ENCODE results near the gene CDR2.
"Not testable (repeated sequence)": the region's sequence is repeated elsewhere in the genome, so short reads cannot be mapped to it uniquely, and the experiment has no call there.

Gene CDR2

GRCh38 chr16:22375117-22375962 lies 921 bp upstream of the CDR2 start:
- no peak for DNase-seq

GRCh38 chr16:22373662-22374310 lies 633 bp downstream of the CDR2 start:
- no peak for DNase-seq

DNA sequence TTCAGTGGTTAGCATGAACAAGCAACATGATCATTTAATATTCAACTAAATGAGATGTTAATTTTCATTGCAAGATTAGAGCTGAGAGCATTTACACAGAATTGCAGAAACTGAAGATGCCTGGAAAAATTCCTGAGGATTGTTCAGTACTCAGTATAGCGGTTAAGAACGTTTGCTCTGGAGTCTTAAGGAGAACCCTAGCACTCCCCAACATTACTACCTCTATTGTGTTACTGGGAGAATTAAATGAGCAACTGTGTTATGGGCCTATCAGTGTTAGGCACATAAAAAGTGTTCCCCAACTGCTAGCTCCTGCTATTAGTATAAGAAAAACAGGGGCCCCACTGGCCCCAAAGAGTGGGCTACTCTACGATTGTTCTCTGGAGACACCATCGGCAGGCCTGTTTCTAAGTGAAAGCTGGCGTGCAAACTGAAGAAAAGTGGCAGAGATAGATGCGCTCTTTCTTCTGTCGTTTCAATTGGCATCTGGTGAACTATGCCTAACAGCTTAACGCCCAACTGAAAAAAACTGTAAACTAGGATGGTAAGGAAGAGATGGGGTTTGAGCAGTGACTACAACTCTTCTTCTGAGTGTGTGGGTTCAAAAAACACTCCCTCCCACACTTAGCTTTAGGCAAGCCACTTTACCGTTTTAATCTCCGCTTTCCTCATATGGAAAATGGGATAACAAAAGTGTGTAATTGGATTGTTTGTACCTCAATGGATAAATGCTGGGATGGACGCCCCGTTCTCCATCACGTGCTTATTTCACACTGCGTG lies 1.3 kb downstream of the CDR2 start:
- DNase-seq: no peak

- DNase-seq: no peak
Measured at GRCh38 chr16:22370038-22370820, 4.2 kb downstream of the CDR2 start.

- no peak for DNase-seq
Measured at GRCh38 chr16:22369221-22369811, 5.1 kb downstream of the CDR2 start.

DNA sequence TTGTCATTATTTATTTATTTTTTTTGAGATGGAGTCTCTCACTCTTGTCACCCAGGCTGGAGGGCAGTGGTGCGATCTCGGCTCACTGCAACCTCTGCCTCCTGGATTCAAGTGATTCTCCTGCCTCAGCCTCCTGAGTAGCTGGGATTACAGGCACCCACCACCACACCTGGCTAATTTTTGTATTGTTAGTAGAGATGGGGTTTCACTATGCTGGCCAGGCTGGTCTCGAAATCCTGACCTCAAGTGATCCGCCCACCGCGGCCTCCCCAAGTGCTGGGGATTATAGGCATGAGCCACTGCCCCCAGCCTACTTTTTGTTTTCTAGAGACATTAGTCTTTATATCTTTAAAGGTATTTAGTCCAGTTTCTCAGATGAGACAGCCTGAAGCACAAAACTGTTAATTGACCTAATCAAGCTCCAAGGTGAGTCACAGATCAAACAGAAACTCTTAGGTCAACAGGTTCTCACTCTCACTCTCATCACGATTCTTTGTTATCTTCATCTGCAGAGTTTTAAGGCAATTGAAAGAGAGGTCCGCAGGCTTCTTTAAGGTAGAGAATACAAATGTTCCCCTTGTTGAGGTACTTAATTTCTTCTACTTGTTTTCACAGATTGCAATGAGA lies 6.1 kb downstream of the CDR2 start:
- DNase-seq: not testable (repeated sequence)

DNA sequence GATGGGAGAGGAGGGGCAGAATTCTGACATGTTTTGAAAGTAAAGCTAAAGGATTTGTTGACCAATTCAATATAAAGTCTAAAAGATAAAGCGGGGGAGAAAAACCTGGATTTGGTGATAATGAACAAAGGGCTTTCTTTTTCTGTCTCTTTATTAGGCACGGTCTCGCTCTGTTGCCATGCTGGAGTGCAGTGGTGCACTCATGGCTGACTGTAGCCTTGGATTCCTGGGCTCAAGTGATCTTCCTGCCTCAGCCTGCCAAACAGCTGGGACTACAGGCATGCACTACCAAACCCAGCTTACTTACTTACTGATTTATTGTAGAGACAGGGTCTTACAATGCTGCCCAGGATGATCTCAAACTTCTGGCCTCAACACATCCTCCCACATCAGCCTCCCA lies 7.5 kb downstream of the CDR2 start:
- DNase-seq: no peak

- DNase-seq: no peak
Measured at GRCh38 chr16:22366371-22366770, 8.0 kb downstream of the CDR2 start.

DNA sequence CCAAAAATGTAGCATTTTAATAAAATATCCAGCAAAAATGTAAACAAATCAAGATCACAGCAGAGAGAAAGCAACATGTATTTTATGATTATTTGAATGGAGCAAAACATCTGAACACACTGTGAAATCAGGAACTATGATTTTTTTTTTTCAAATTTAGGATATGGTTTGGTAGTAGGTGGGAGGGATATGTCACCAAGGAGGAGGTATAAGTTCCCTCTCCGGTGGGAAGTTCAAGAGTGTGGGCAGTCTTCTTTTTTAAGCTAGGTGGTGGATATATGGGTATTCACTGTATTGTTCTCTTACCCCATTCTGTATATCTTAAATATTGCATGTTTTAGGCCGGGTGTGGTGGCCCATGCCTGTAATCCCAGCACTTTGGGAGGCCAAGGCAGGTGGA lies 10.2 kb downstream of the CDR2 start:
- DNase-seq: no peak

GRCh38 chr16:22360963-22361659 lies 13.3 kb downstream of the CDR2 start:
- no peak for DNase-seq

GRCh38 chr16:22359679-22360078 lies 14.7 kb downstream of the CDR2 start:
- DNase-seq: no peak

DNA sequence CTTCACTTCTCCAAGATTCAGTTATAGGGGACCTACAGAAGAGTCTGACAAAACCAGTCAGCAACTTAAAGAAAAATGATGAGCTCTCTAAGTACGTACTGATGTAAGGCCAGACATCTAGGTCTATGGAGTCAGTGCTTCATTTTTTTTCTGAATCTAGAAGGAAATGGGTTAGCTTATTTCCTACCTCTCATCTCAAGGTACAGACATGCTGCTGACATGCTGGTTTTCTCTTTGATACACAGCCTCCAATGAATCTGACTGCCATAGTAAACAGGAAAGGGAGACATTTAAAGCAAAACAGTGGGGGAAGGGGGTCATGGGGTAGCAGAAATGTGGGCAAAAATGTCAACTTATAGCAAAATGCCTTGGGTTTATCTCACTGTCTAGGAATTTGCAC lies 16.4 kb downstream of the CDR2 start:
- no peak for DNase-seq

DNA sequence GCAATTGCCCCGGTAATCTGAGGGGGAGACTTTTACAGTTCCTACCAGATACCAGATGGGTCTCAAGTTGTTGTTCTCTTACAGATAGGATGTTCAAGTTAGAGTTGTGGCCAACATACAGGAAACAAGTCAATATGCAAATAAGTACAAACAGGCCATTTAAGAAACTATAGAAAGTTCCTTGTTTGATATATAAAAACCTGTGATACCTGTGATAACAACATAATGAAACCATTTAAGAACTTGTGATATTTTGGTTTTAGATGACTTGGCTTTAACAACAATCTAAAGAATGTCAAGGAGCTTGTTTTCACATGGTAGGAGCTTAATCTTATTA lies 16.8 kb downstream of the CDR2 start:
- no peak for DNase-seq

DNA sequence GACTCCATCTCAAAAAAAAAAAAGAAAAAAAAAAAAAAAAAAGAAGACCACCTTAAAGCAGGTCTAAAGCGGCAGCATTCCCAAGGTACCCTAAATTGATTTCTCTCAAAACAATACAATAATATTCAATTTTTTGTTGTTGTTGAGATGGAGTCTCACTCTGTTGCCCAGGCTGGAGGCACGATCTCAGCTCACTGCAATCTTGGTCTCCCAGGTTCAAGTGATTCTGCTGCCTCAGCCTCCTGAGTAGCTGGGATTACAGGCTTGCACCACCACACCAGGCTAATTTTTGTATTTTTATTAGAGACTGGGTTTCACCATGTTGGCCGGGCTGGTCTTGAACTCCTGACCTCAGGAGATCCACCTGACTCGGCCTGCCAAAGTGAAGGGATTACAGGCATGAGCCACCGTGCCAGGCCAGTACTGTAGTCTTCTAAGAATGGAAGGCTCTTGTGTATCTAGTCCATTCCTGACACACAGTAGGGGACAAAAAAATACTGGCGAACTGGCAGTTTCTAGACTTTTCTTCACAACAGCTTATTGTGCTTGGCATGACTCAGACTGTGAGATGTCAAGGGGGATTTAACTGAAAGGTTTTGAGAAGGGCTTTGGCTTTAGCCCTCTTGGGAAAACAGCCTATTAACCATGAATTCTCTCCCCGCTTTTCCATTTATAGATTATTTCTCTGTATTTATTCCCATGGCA lies 17.3 kb downstream of the CDR2 start:
- DNase-seq: no peak

GRCh38 chr16:22355487-22355908 lies 18.9 kb downstream of the CDR2 start:
- DNase-seq: no peak

DNA sequence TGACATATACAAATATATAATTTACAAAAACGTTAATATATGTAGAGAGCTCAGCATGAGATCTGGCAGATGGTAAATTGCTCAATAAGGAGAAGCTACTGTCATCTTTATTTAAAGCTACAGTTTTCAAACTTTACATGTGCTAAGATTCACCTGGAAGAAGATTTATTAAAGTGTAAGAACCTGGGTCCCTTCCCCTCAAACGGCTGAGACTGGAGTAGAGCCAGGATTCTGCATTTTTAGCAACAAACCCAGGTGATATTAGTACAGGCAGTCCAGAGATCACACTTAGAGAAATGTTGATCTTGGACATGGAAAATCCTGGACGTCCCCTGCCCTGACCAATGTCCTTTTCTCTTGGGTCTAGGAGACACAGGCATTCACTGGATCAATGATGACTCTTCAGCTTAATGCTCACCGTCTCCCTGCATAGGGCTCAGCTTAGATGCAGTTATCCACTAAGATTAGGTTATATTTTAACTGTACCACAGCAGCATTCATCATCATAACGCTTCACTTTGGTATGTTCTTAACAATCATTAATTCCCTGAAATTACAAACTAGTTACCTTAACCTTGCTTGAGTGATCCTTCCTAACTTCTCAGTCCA lies 20.4 kb downstream of the CDR2 start:
- DNase-seq: no peak

DNA sequence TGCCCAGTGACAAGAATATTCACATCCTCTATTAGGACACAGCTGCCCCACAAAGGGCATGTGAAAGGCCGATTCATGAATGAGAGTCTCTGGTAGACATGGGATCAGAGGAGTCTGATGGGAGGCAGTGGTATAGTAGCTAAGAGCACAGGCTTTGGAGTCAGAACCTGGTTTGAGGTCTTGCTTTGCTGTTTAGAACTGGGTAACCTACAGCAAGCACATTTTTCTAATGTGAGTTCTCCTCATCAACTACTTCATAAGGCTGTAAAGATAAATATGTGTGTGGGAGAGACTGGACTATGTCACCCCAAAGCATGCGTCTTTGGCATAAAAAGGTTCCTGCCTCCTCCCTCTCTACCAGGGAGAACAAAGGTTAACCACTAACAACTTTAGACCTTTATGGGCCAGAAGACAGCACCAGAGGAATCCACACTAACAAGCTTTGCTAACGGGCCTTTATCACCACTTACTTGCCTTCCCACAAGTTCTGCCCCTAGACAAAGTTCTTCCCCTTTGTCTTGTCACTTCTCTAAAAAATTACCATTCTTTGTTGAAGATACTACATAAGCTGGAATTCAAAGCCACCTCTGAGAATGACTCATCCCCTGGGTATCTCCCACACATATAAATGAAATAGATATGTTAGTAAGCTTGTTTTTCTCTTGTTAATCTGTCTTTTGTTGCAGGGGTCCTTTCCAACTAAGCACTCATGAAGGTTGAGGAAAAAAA lies 21.1 kb downstream of the CDR2 start:
- no peak for DNase-seq

GRCh38 chr16:22352723-22353122 lies 21.7 kb downstream of the CDR2 start:
- no peak for DNase-seq

DNA sequence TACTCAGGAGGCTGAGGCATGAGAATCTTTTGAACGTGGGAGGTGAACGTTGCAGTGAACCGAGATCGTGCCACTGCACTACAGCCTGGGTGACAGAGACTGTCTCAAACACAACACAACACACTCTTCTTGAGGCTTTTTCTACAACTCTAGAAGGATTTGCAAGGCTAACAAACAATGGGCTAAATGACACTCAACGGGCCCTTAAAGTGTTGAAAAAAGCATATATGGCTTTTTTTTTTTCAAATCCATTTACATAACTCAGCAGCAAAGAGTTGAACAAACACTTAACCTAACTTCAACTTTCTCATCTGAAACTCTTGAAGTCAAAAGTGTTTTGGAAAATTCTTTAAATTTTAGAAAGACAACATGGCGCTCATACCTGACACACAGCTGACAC lies 22.3 kb downstream of the CDR2 start:
- DNase-seq: no peak

- not testable (repeated sequence) for DNase-seq
Measured at GRCh38 chr16:22351017-22351416, 23.4 kb downstream of the CDR2 start.
